B cell (primary cell): ENCODE measurements around the gene SEMA3F.

Experiments used
- EZH2 ChIP-seq: IDR thresholded peaks from 2 replicates; pipeline ENCODE4 v1.6.1; 2012; ENCODE audit warnings: borderline replicate concordance, low read depth, mild to moderate bottlenecking, moderate library complexity, low read length; ENCODE audit not compliant: insufficient read depth, poor library complexity, severe bottlenecking
- TF ChIP-seq, protein P1 (sequence below): fragments of 200-600 bp; IDR thresholded peaks from one replicate; pipeline ENCODE4 v1.8.0; 2022; ENCODE audit warnings: antibody characterized with exemption, mild to moderate bottlenecking

DNA sequence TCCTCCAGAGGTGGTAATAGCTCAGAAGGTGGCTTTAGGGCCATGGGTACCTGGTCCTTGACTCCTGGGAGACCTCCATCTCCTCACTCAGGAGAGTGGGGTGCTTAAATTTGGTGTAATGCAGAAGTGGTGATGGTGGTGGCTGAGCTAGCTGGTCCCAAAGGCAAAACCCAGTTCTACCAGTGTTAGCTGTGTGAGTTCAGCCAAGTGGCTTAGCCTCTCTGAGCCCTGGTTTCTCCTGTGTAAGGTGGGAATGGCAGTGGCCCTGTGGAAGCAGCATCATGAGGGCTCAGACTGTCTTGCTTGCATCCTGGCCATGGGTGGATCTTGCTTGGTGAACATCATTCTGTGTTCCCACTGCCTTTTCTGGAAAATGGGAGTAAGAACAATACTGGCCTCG is 9.4 kb downstream of the SEMA3F start:
- no peak for TF ChIP-seq EZH2
- TF ChIP-seq, protein P1, sequence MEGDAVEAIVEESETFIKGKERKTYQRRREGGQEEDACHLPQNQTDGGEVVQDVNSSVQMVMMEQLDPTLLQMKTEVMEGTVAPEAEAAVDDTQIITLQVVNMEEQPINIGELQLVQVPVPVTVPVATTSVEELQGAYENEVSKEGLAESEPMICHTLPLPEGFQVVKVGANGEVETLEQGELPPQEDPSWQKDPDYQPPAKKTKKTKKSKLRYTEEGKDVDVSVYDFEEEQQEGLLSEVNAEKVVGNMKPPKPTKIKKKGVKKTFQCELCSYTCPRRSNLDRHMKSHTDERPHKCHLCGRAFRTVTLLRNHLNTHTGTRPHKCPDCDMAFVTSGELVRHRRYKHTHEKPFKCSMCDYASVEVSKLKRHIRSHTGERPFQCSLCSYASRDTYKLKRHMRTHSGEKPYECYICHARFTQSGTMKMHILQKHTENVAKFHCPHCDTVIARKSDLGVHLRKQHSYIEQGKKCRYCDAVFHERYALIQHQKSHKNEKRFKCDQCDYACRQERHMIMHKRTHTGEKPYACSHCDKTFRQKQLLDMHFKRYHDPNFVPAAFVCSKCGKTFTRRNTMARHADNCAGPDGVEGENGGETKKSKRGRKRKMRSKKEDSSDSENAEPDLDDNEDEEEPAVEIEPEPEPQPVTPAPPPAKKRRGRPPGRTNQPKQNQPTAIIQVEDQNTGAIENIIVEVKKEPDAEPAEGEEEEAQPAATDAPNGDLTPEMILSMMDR, result no peak
